ENCODE results near the gene GPR63. TPM values are rescaled to one million over a fixed set of nuclear protein-coding genes. Genes with fewer than 3 reads are reported as not detected.

The GPR63 gene
- total and polyA plus RNA-seq, 8 donors, result 0.42 to 1.4 (median 0.87) TPM

- intact Hi-C loops (cut with DNase I), result no loop called here
- peaks cover 0 to 12% (median 11%) of the 10 kb centered on the region in 3 donors for H3K4me1 ChIP-seq
- H3K27ac ChIP-seq, result peak overlapping the region in 2 of 4 donors; percentile 41 to 59
- no peak overlapping the region for H3K4me3 ChIP-seq
- no peaks in the 10 kb centered on the region for H3K9me3 ChIP-seq
- no peaks in the 10 kb centered on the region for H3K36me3 ChIP-seq
- TF ChIP-seq CTCF (IDR thresholded peaks at IDR 0.05), result no peak
- ATAC-seq (peak; percentile 76 to 96 (median 85)), FAIRE-seq (no peak), DNase-seq (no peak)
- WGBS, 2 donors, result 9 to 21% methylated on average over 2 of the region's 2 CpGs
- no peaks in the 10 kb centered on the region for H3K27me3 ChIP-seq
Measured at GRCh38 chr6:96775727-96776400, 61.4 kb downstream of the GPR63 start.

GRCh38 chr6:96766769-96767168, 70.5 kb downstream of the GPR63 start:
- intact Hi-C loops (cut with DNase I), result no loop called here
- Histone ChIP-seq H3K27ac (no peak overlapping the region), H3K36me3 (no peaks in the 10 kb centered on the region), H3K4me1 (no peaks in the 10 kb centered on the region), H3K4me3 (no peak overlapping the region), H3K9me3 (no peaks in the 10 kb centered on the region), H3K27me3 (no peaks in the 10 kb centered on the region)
- DNase-seq (no peak), FAIRE-seq (no peak), ATAC-seq (no peak)
- no peak for TF ChIP-seq CTCF (IDR thresholded peaks at IDR 0.05)

GRCh38 chr6:96762599-96762998, 74.7 kb downstream of the GPR63 start:
- FAIRE-seq (no peak), ATAC-seq (no peak)

GRCh38 chr6:96761794-96762193, 75.5 kb downstream of the GPR63 start:
- WGBS, 2 donors, result 70 to 87% methylated on average over 12 of the region's 12 CpGs
- no peak for FAIRE-seq

More at GRCh38 chr6:96762599-96762998, 74.7 kb downstream of the GPR63 start:
- Histone ChIP-seq H3K36me3 (no peaks in the 10 kb centered on the region), H3K27ac (no peak overlapping the region), H3K27me3 (no peaks in the 10 kb centered on the region), H3K4me3 (no peak overlapping the region), H3K4me1 (no peaks in the 10 kb centered on the region), H3K9me3 (no peaks in the 10 kb centered on the region)
- WGBS, 2 donors, result 73% methylated on average over 5 to 6 of the region's 6 CpGs
- no peak for TF ChIP-seq CTCF (IDR thresholded peaks at IDR 0.05)
- intact Hi-C loops (cut with DNase I), result no loop called here
- peak in 1 of 6 donors; percentile 53 for DNase-seq

More at GRCh38 chr6:96761794-96762193, 75.5 kb downstream of the GPR63 start:
- DNase-seq, result peak in 1 of 6 donors; percentile 58
- no peaks in the 10 kb centered on the region for H3K9me3 ChIP-seq
- H3K36me3 ChIP-seq, result no peaks in the 10 kb centered on the region
- no peak for ATAC-seq
- TF ChIP-seq CTCF (IDR thresholded peaks at IDR 0.05), result no peak
- H3K27ac ChIP-seq, result no peak overlapping the region
- no peaks in the 10 kb centered on the region for H3K4me1 ChIP-seq
- H3K27me3 ChIP-seq, result no peaks in the 10 kb centered on the region
- H3K4me3 ChIP-seq, result no peak overlapping the region
- intact Hi-C loops (cut with DNase I), result no loop called here
